Measurements from ENCODE around the gene RENBP. TPM values are rescaled to one million over a fixed set of nuclear protein-coding genes. Genes with fewer than 3 reads are reported as not detected.

RENBP gene
- total and polyA plus RNA-seq, 2 of the 13 experiments (the other 11 are each of a cell fraction or from before 2014, with no cell fraction given), result 1.4 to 2.6 TPM

DNA sequence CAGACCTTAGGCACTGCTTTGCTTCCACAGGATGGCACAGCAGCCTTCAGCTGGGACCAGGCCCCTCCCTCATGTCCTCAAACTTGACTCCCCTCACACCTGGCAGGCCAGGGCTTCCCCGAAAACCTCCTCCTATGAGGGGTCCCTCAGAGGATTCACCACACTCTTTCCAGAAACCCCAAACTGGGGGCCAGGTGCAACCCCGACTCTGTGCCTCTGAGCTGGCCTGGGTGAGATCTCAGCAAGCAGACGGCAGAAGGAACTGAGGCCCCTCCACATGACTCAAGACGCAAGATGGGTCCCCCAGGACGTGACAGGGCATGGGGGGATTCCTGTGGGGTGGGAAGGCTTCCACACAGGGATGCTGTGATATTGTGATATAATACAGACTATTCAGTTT is 21.0 kb upstream of the RENBP start:
- in situ Hi-C loops (cut with HindIII; ENCODE audit: extremely low pct_ligation_motif_present, low pct_unique_long_range_greater_than_20kb), result no loop called here
- WGBS (ENCODE audit: low lambda C conversion rate), result no CpG with 5 or more reads among the region's 5 CpGs
- peaks cover 65% of the 10 kb centered on the region for H3K79me2 ChIP-seq (ENCODE audit: insufficient read depth, low read length)
- H3K4me1 ChIP-seq (ENCODE audit: insufficient read depth, low read length), result peaks cover 36% of the 10 kb centered on the region
- H4K20me1 ChIP-seq (ENCODE audit: insufficient read depth, low read length), result peaks cover 48% of the 10 kb centered on the region
- H2AFZ ChIP-seq (ENCODE audit: low read length), result no peak overlapping the region
- H3K4me3 ChIP-seq (replicated peaks in 1 of 3; ENCODE audit: insufficient read depth in 1 of 3, low read depth in 2 of 3, low read length in 3 of 3), result no peak overlapping the region
- intact Hi-C loops (cut with micrococcal nuclease; ENCODE audit: unreplicated experiment), result no loop called here
- FAIRE-seq (no peak), DNase-seq (ENCODE audit: low spot score) (no peak), ATAC-seq (no peak)
- no peak overlapping the region for H3K4me2 ChIP-seq (ENCODE audit: low read depth, low read length)
- H3K27me3 ChIP-seq (ENCODE audit: control insufficient read depth in 1 of 2, insufficient read depth in 2 of 2, low read length in 2 of 2), result no peaks in the 10 kb centered on the region
- CTCF ChIA-PET (ENCODE audit: low intra/inter-chr PET ratio, low total read pairs), result no interaction called here
- H3K36me3 ChIP-seq (replicated peaks in 1 of 2; ENCODE audit: control insufficient read depth in 1 of 2, insufficient read depth in 2 of 2, low read length in 2 of 2), result peaks cover 10 to 54% of the 10 kb centered on the region in 2 experiments; a peak in 4 of 5 replicates
- no peak overlapping the region for H3K9ac ChIP-seq (ENCODE audit: insufficient read depth, low read depth, low read length)
- BruUV-seq (replicated peaks), result no TSS peak
- POLR2A ChIA-PET, result no interaction called here
- H3K9me3 ChIP-seq (ENCODE audit: low read length), result no peaks in the 10 kb centered on the region
- H3K27ac ChIP-seq (ENCODE audit: extremely low read length, insufficient read depth, low read length), result no peak overlapping the region
- TF ChIP-seq CHCHD3 (CRISPR knock-in tag; IDR thresholded peaks at IDR 0.05), result no peak
- no peak for TF ChIP-seq ZNF256 (CRISPR knock-in tag; conservative IDR thresholded peaks at IDR 0.05)
- no peak for TF ChIP-seq RXRA (CRISPR knock-in tag; IDR thresholded peaks at IDR 0.05)
- no peak for TF ChIP-seq CBX1 (IDR thresholded peaks at IDR 0.05; ENCODE audit: low read depth)
- TF ChIP-seq NR3C1 (CRISPR knock-in tag; IDR thresholded peaks at IDR 0.05), result no peak
- TF ChIP-seq, protein P1, sequence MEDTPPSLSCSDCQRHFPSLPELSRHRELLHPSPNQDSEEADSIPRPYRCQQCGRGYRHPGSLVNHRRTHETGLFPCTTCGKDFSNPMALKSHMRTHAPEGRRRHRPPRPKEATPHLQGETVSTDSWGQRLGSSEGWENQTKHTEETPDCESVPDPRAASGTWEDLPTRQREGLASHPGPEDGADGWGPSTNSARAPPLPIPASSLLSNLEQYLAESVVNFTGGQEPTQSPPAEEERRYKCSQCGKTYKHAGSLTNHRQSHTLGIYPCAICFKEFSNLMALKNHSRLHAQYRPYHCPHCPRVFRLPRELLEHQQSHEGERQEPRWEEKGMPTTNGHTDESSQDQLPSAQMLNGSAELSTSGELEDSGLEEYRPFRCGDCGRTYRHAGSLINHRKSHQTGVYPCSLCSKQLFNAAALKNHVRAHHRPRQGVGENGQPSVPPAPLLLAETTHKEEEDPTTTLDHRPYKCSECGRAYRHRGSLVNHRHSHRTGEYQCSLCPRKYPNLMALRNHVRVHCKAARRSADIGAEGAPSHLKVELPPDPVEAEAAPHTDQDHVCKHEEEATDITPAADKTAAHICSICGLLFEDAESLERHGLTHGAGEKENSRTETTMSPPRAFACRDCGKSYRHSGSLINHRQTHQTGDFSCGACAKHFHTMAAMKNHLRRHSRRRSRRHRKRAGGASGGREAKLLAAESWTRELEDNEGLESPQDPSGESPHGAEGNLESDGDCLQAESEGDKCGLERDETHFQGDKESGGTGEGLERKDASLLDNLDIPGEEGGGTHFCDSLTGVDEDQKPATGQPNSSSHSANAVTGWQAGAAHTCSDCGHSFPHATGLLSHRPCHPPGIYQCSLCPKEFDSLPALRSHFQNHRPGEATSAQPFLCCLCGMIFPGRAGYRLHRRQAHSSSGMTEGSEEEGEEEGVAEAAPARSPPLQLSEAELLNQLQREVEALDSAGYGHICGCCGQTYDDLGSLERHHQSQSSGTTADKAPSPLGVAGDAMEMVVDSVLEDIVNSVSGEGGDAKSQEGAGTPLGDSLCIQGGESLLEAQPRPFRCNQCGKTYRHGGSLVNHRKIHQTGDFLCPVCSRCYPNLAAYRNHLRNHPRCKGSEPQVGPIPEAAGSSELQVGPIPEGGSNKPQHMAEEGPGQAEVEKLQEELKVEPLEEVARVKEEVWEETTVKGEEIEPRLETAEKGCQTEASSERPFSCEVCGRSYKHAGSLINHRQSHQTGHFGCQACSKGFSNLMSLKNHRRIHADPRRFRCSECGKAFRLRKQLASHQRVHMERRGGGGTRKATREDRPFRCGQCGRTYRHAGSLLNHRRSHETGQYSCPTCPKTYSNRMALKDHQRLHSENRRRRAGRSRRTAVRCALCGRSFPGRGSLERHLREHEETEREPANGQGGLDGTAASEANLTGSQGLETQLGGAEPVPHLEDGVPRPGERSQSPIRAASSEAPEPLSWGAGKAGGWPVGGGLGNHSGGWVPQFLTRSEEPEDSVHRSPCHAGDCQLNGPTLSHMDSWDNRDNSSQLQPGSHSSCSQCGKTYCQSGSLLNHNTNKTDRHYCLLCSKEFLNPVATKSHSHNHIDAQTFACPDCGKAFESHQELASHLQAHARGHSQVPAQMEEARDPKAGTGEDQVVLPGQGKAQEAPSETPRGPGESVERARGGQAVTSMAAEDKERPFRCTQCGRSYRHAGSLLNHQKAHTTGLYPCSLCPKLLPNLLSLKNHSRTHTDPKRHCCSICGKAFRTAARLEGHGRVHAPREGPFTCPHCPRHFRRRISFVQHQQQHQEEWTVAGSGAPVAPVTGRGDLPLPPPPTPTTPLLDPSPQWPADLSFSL (CRISPR knock-in tag; IDR thresholded peaks at IDR 0.05), result no peak
- TF ChIP-seq IKZF5 (CRISPR knock-in tag; IDR thresholded peaks at IDR 0.05), result no peak
- no peak for TF ChIP-seq NFIC (IDR thresholded peaks at IDR 0.05; ENCODE audit: low read length)
- TF ChIP-seq KIAA2018 (CRISPR knock-in tag; IDR thresholded peaks at IDR 0.05; ENCODE audit: borderline replicate concordance), result no peak

Data from HepG2 (cell line).